WTC11 (cell line): ENCODE data around the gene RAB17. TPM values are rescaled to one million over a fixed set of nuclear protein-coding genes. Genes with fewer than 3 reads are reported as not detected.

Source experiments
- ATAC-seq: fragments of 200-7000 bp; cut with Tn5 transposase; 2 replicates; pipeline ENCODE4 v1.10.0; 2021; ENCODE audit warnings: mild to moderate bottlenecking, moderate library complexity
- CTCF ChIA-PET: fragments of 300-600 bp; sonication (Branson Sonifier 250); formaldehyde crosslinking; loops from one replicate; lab custom pipeline; 2021; ENCODE audit warnings: antibody characterized with exemption; lab: Charles Lee
- POLR2A ChIA-PET: fragments of 350-600 bp; sonication (Branson Sonifier 250); formaldehyde crosslinking; loops from one replicate; lab custom pipeline; 2021; ENCODE audit warnings: antibody characterized with exemption; lab: Charles Lee
- DNase-seq: peaks from one replicate; pipeline ENCODE4 v3.0.0; 2021; ENCODE audit warnings: low spot score
- H3K27ac Mint-ChIP-seq: 2 replicates; pipeline ENCODE4 v1.8.0; 2021; ENCODE audit warnings: mixed read lengths
- H3K27me3 Mint-ChIP-seq: 2 replicates; pipeline ENCODE4 v1.8.0; 2021; ENCODE audit warnings: low read depth, mild to moderate bottlenecking, moderate library complexity, mixed read lengths
- H3K36me3 Mint-ChIP-seq: 2 replicates; pipeline ENCODE4 v1.8.0; 2021; ENCODE audit warnings: mixed read lengths
- H3K4me1 Mint-ChIP-seq: 2 replicates; pipeline ENCODE4 v1.8.0; 2022; ENCODE audit warnings: mixed read lengths
- H3K4me3 Mint-ChIP-seq: 2 replicates; pipeline ENCODE4 v1.8.0; 2021; ENCODE audit warnings: mild to moderate bottlenecking, moderate library complexity, mixed read lengths
- H3K9me3 Mint-ChIP-seq: 2 replicates; pipeline ENCODE4 v1.8.0; 2021; ENCODE audit warnings: mixed read lengths
- ATF1 ChIP-seq: sonication (generic); formaldehyde crosslinking; IDR thresholded peaks from 2 replicates; pipeline ENCODE4 v1.8.1; 2023; ENCODE audit warnings: mild to moderate bottlenecking, moderate library complexity, missing genetic modification reagents
- ATF2 ChIP-seq: sonication (generic); formaldehyde crosslinking; IDR thresholded peaks from 2 replicates; pipeline ENCODE4 v1.8.1; 2022; ENCODE audit warnings: low read depth, missing genetic modification reagents, borderline replicate concordance
- CBFB ChIP-seq: sonication (generic); formaldehyde crosslinking; IDR thresholded peaks from 2 replicates; pipeline ENCODE4 v1.8.1; 2022; ENCODE audit warnings: mild to moderate bottlenecking, low read depth, missing genetic modification reagents
- CTCF ChIP-seq: fragments of 200-600 bp; IDR thresholded peaks from 2 replicates; pipeline ENCODE4 v1.8.0; 2022; ENCODE audit warnings: antibody characterized with exemption
- ELF4 ChIP-seq: sonication (generic); formaldehyde crosslinking; IDR thresholded peaks from 2 replicates; pipeline ENCODE4 v1.8.1; 2022; ENCODE audit warnings: low read depth, mild to moderate bottlenecking, moderate library complexity, missing genetic modification reagents
- FOXJ3 ChIP-seq: sonication (generic); formaldehyde crosslinking; IDR thresholded peaks from 2 replicates; pipeline ENCODE4 v1.9.0; 2021; ENCODE audit warnings: missing genetic modification reagents, mild to moderate bottlenecking, borderline replicate concordance
- FOXK1 ChIP-seq: sonication (generic); formaldehyde crosslinking; IDR thresholded peaks from 2 replicates; pipeline ENCODE4 v1.8.0; 2022; ENCODE audit warnings: mild to moderate bottlenecking, moderate library complexity, missing genetic modification reagents
- HMGXB4 ChIP-seq: sonication (generic); formaldehyde crosslinking; IDR thresholded peaks from 2 replicates; pipeline ENCODE4 v1.8.1; 2023; ENCODE audit warnings: mild to moderate bottlenecking, moderate library complexity, missing genetic modification reagents
- STAT6 ChIP-seq: sonication (generic); formaldehyde crosslinking; conservative IDR thresholded peaks from 2 replicates; pipeline ENCODE4 v1.8.1; 2023; ENCODE audit warnings: mild to moderate bottlenecking, low read depth, missing genetic modification reagents, moderate library complexity
- USF2 ChIP-seq: sonication (generic); formaldehyde crosslinking; IDR thresholded peaks from 2 replicates; pipeline ENCODE4 v1.8.1; 2023; ENCODE audit warnings: mild to moderate bottlenecking, missing genetic modification reagents, moderate library complexity
- ZNF396 ChIP-seq: fragments of 250-450 bp; sonication (Bioruptor Pico); IDR thresholded peaks from 2 replicates; pipeline ENCODE4 v1.8.0; 2021; ENCODE audit warnings: mild to moderate bottlenecking, moderate library complexity, borderline replicate concordance
- ZNF423 ChIP-seq: fragments of 250-450 bp; sonication (Bioruptor Pico); IDR thresholded peaks from 2 replicates; pipeline ENCODE4 v2.1.2; 2022; ENCODE audit warnings: mild to moderate bottlenecking, moderate library complexity
- ZNF425 ChIP-seq: fragments of 250-450 bp; sonication (Bioruptor Pico); conservative IDR thresholded peaks from 2 replicates; pipeline ENCODE4 v1.9.0; 2021; ENCODE audit warnings: mild to moderate bottlenecking
- total RNA-seq: library from RNA; stranded (reverse); gene quantifications from 3 replicates; pipeline ENCODE4 v1.2.3, GENCODE V29; 2021

The RAB17 gene
- total RNA-seq, 1 experiment from 2014 or later, result 140 TPM

- TF ChIP-seq CTCF, result no peak
Observed at GRCh38 chr2:237617587-237617982, 27.1 kb upstream of the RAB17 start (continued).

- peaks cover 48% of the 10 kb centered on the region for H3K4me1 Mint-ChIP-seq
- H3K27ac Mint-ChIP-seq, result no peak overlapping the region
- H3K9me3 Mint-ChIP-seq, result peaks cover 10% of the 10 kb centered on the region
- no peak for ATAC-seq
- H3K36me3 Mint-ChIP-seq, result peaks cover 4% of the 10 kb centered on the region; the same call in 1 of the 2 replicates
- peaks cover 3% of the 10 kb centered on the region; the same call in 1 of the 2 replicates for H3K27me3 Mint-ChIP-seq
- no peak overlapping the region for H3K4me3 Mint-ChIP-seq
- POLR2A ChIA-PET, result no interaction called here
- CTCF ChIA-PET, result no interaction called here
- DNase-seq, result no peak
- TF ChIP-seq STAT6 (CRISPR knock-in tag) (no peak), FOXJ3 (no peak), USF2 (CRISPR knock-in tag) (no peak), ZNF423 (CRISPR knock-in tag) (no peak), ZNF396 (no peak), HMGXB4 (CRISPR knock-in tag) (no peak), CBFB (CRISPR knock-in tag) (no peak), ATF2 (CRISPR knock-in tag) (no peak), ZNF425 (CRISPR knock-in tag) (no peak), ATF1 (CRISPR knock-in tag) (no peak), FOXK1 (CRISPR knock-in tag) (no peak), CTCF (no peak), ELF4 (no peak)
Observed at GRCh38 chr2:237616734-237617586, 26.4 kb upstream of the RAB17 start.
